ENCODE data around the gene KRT3. TPM values are rescaled to one million over a fixed set of nuclear protein-coding genes. Genes with fewer than 3 reads are reported as not detected.
A peak's percentile ranks its signal among the peaks of the same experiment; 100 is the strongest.

KRT3 gene
- total RNA-seq (2014; rRNA removed; shearing (Covaris generic)) = not detected in 2 replicates

GRCh38 chr12:52795694-52796428 is at the start of gene KRT3:
Gene KRT3 (minus strand): TSS chr12:52796117. CDS start chr12:52796042, 75 bp downstream.
- no peak for DNase-seq (ENCODE audit: low spot score)

GRCh38 chr12:52844386-52844785 is 48.5 kb upstream of the KRT3 start:
- no peak for DNase-seq (ENCODE audit: low spot score)

- no peak for DNase-seq (ENCODE audit: low spot score)
These were observed 43.7 kb upstream of the KRT3 start for GRCh38 chr12:52839436-52840105.

- DNase-seq (ENCODE audit: low spot score) = no peak
These were observed 42.9 kb upstream of the KRT3 start for GRCh38 chr12:52838609-52839435.

GRCh38 chr12:52837781-52838608 is 42.1 kb upstream of the KRT3 start:
- DNase-seq (ENCODE audit: low spot score) = no peak

GRCh38 chr12:52837413-52837741 is 41.5 kb upstream of the KRT3 start:
- DNase-seq (ENCODE audit: low spot score) = peak; percentile 86

- no peak for DNase-seq (ENCODE audit: low spot score)
These were observed 40.8 kb upstream of the KRT3 start for GRCh38 chr12:52836491-52837412.

- DNase-seq (ENCODE audit: low spot score) = peak; percentile 52
These were observed 40.1 kb upstream of the KRT3 start for GRCh38 chr12:52836042-52836466.

- no peak for DNase-seq (ENCODE audit: low spot score)
These were observed 39.5 kb upstream of the KRT3 start for GRCh38 chr12:52835271-52836041.

- no peak for DNase-seq (ENCODE audit: low spot score)
These were observed 38.7 kb upstream of the KRT3 start for GRCh38 chr12:52834727-52835001.

- no peak for DNase-seq (ENCODE audit: low spot score)
These were observed 38.2 kb upstream of the KRT3 start, which contains the start of gene KRT79 for GRCh38 chr12:52833922-52834726. Gene KRT79 (minus strand): TSS chr12:52834311. CDS start chr12:52834260, 51 bp downstream.

- DNase-seq (ENCODE audit: low spot score) = no peak
These were observed 37.3 kb upstream of the KRT3 start for GRCh38 chr12:52832985-52833905.

GRCh38 chr12:52832451-52832850 is 36.5 kb upstream of the KRT3 start:
- DNase-seq (ENCODE audit: low spot score) = no peak

- DNase-seq (ENCODE audit: low spot score) = no peak
These were observed 35.3 kb upstream of the KRT3 start for GRCh38 chr12:52831251-52831650.

GRCh38 chr12:52829986-52830770 is 34.3 kb upstream of the KRT3 start:
- no peak for DNase-seq (ENCODE audit: low spot score)

GRCh38 chr12:52828591-52829021 is 32.7 kb upstream of the KRT3 start:
- no peak for DNase-seq (ENCODE audit: low spot score)

- no peak for DNase-seq (ENCODE audit: low spot score)
These were observed 32.2 kb upstream of the KRT3 start for GRCh38 chr12:52828156-52828555.
